Suppressor macrophage treated with lipopolysaccharide for 4 hours (primary cell): ENCODE data around the gene MDM2.

Experiments
- DNase-seq: peaks from one replicate; pipeline ENCODE4 v3.0.0-alpha.2; 2020

Gene MDM2

DNA sequence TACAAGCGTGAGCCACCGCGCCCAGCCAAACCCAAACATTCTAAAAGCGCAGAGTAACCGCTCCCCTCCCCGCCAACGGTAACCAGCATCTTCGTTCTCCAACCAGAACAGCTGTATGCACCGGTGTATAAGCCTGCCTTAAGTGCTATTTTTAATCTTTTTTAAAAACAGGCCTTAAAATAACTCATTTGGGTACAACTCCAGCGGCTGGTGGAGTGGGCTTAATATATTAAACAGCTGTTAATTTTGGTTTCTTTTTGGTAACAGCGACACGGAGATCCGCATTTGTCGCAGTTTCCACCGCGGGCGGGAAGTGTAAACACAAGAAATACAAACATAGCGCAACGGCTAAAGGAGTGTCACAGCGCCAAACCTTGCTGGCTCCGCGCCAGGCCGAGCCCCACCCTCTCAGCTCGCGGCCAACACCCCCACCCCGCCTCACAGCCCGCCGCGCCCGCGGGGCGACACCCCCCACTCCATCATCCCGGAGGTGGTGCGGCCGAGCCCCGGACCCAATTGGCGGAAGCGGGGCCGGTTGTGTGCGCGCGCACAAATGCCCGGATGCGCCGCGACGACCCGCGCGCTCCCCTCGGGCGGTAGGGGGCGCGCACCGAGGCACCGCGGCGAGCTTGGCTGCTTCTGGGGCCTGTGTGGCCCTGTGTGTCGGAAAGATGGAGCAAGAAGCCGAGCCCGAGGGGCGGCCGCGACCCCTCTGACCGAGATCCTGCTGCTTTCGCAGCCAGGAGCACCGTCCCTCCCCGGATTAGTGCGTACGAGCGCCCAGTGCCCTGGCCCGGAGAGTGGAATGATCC lies at the start of gene MDM2:
TSS of gene MDM2 (plus strand) at position 602 of the 812 bp plus-strand sequence. CDS start 301 bp downstream, outside the sequence.
- DNase-seq, result peak; percentile 97

GRCh38 chr12:68759852-68760251 lies 48.1 kb upstream of the MDM2 start:
- no peak for DNase-seq

DNA sequence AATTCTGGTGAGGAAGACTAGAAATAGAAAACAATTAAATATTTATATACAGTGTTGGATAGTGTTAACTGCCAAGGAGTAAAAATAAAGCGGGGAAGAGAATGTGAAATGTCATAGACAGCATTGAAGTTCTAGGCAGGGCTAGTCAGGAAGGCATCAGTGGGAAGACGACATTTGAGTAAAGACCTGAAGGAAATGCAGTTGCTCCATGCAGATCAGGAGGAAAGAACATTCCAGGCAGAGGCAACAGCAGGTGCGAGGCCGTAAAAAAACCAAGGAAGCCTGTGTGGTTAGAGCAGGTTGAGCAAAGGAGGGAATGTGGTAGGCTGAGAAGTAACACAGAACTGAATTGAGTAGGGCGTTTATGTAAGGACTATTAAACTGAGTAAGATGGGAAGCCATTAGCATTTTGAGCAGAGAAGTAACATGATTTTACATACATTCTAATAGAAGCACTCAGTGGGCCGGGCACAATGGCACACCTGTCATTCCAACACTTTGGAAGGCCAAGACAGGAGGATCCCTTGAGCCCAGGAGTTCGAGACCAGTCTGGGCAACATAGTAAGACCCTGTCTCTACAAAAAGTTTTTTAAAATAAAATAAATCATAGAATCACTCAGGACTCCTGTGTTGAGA lies 47.1 kb upstream of the MDM2 start:
- DNase-seq, result no peak

- no peak for DNase-seq
Measured at GRCh38 chr12:68761442-68761812, 46.5 kb upstream of the MDM2 start.

DNA sequence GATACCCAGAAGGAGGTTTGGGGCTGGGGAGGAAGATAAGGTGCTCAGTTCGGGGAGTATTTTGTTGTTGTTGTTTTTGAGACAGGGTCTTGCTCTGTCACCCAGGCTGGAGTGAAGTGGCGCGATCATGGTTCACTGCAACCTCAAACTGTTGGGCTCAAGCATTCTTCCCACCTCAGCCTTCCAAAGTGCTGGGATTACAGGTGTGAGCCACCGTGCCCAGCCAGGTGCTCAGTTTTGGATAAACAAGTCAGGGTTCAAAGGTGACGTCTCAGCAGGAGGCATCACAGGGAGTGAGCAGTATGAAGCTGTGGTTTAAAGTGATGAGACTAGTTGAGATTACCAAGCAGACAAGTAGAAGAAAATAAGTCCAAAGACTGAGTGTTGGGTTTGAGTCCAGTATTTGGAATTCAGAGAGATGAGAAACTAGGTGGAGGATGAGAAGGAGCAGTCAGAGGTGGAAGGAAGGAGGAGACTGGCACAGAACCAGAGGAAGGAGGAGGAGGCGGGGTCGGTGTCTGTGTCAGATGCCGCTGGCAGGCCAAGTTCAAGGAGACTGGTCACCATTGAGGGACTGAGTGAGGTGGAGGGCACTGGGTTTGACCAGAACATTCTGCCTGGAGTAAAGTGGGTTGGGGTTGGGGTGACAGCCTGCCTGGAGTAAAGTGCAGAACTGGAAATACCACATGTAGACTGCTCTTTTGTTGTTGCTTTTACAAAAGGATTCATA lies 45.9 kb upstream of the MDM2 start:
- no peak for DNase-seq

GRCh38 chr12:68762691-68763090 lies 45.3 kb upstream of the MDM2 start:
- no peak for DNase-seq

DNA sequence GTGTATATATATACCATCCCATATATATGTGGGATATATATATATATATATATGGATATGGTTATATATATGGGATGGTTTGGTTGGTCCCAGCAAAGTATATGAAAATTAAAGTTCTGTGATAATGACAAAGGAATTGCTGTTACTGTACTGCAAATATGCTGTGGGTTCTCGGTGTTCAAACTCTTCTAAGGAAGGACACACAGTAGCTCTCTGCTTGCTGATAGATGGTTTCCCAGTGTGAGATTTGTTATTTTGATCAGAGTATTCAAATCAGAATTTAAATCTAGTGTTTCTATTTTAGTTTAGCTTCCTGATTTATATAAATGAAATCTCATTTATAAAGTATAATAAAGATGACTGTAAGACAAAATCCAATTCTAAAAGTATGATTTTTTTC lies 42.3 kb upstream of the MDM2 start:
- no peak for DNase-seq

DNA sequence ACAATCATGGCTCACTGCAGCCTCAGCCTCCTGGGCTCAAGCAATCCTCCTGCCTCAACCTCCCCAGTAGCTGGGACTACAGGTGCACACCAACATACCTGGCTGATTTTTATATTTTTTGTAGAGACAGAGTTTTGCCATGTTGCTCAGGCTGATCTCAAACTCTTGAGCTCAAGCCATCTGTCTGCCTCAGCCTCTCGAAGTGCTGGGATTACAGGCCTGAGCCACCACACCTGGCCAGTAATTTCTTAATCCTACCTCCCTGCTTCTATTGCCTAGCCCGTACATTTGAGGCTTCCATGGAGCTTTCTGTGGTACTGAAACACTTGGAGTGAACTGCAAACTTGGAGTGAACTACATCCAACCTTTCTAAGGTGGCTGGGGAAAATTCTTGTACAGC lies 41.3 kb upstream of the MDM2 start:
- DNase-seq, result no peak

DNA sequence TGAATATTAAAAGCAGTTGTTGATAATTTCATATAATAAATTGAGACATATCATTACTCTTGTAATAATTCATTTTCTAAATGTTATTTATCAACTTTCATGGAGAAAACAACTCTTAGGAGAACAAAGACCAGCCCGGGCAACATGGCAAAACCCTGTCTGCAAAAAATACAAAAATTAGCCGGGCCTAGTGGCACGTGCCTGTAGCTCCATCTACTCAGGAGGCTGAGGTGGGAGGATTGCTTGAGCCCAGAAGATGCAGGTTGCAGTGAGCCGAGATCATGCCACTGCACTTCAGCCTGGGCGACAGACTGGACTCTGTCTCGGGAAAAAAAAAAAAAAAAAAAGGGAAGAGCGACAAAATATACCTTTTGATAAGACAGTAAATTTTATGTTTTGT lies 40.8 kb upstream of the MDM2 start:
- DNase-seq, result no peak

GRCh38 chr12:68768431-68768939 lies 39.5 kb upstream of the MDM2 start:
- DNase-seq, result no peak

DNA sequence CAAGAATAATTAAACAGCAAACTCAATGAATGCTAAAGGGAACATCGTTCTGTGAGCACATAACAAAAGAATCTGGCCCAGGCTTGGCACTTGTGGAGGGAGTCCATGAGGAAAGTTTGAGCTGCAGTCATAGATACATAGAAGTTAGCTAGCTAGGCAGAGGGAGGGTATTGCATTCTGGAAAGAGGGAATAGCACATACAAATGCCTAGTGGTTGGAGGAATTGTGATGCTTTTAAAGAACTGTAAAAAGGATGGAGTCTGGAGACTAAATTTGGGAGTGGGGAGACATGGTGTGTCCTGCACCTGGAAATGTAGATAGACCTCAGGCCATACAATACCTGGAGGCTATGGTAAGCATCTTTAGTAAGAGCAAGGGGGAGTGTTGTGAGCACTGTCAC lies 38.0 kb upstream of the MDM2 start:
- no peak for DNase-seq

DNA sequence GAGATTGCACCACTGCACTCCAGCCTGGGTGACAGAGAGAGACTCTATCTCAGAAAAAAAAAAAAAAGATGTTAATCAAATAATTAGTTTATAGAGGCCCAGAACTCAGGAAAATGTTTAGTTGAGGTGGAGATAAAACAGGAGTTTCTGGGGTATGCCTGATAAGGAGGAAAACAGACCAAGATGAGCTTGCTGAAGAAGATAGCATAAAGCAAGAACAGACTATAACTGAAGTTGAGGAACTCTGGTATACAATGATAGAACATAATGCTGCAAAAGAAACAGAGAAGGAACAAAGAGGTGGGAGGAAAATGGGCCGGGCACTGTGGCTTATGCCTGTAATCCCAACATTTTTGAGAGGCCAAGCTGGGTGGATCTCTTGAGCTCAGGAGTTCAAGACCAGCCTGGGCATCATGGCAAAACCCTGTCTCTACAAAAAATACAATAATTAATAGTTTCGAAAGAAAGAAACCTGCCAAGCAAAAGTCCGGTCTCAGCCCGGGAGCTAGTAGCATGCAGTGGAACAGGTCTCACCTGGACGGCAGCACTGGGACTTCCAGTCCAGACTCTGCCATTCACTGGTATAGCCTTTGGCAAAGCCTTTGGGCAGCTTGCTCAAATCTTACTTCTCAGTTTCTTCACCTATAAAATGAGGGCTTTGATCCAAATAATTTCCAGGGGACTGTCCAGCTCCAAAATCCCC lies 36.6 kb upstream of the MDM2 start:
- no peak for DNase-seq

DNA sequence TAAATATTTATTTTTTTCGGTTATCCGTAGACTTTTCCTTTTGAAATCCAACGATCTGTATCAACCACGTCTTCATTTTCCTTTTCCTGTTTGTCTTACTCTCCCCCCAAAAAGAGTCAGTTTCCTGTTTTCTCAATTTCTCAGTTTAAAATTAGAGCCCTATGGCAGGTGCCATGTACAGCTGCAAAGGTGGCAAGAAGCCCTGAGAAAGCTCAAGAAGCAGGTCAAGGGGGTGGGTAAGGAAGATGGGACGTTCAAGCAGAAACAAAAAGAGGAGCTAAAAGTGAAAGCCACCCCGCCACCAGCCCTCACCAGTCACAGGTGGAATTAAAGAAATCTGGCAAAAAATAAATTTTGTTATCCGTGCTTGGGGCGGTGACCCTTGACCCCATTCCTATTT lies 35.3 kb upstream of the MDM2 start:
- DNase-seq, result no peak

DNA sequence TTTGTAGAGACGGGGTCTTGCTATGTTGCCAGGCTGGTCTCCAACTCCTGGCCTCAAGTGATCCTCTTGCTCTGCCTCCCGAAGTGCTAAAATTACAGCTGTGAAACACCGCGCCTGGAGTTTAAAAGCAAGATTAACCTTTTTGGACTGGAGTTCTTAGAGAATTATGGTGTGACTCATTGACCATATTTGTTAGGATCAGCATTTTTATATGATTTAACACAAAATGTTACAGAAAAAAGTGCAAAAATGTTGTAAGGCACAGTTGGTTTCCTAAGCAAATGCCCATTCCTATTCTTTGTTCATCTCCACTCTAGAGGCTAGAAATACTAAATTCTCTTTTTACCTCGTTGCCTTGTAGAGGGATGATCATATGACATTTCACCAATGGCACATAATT lies 34.4 kb upstream of the MDM2 start:
- no peak for DNase-seq

DNA sequence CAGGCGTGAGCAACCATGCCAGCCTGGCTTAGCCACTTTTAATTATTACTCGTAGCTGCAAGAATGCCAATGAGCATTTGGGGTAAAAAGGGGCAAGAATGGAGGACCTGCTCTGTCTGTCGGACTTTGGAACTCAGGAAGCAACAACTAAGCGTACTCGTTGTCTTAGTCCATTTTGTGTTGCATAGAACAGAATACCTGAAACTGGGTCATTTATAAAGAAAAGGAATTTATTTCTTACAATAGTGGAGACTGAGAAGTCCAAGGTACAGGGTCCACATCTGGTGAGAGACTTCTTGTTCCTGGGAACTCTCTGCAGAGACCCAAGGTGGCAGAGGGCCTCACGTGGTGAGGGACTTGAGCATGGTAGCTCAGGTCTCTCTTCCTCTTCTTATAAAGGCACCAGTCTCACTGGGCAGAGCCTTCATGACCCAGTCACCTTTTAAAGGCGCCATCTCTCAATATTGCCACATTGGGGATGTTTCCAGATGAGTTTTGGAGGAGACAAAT lies 32.8 kb upstream of the MDM2 start:
- no peak for DNase-seq

- DNase-seq, result no peak
Measured at GRCh38 chr12:68776976-68777610, 30.9 kb upstream of the MDM2 start.

DNA sequence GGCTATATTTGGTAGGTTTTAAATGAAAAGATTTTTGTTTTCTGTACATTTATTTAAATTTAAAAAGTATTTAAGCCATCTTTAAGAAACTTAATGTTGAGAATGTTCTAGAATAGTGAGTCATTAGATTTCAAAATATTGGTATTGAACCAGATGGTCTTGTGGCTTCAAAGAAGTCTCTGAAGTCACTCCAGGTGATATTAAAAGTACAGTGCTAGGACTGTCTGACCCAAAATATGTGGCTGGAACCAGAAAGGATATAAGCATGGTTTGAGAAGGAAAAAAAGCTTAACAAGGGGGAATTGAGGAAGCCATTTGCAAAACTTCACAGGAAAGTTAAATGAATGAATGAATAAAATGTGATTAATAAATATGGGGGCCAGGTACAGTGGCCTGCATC lies 28.7 kb upstream of the MDM2 start:
- no peak for DNase-seq

- DNase-seq, result no peak
Measured at GRCh38 chr12:68780731-68781130, 27.2 kb upstream of the MDM2 start.

GRCh38 chr12:68781728-68782127 lies 26.2 kb upstream of the MDM2 start:
- DNase-seq, result no peak

GRCh38 chr12:68784015-68784414 lies 24.0 kb upstream of the MDM2 start:
- peak; percentile 85 for DNase-seq

DNA sequence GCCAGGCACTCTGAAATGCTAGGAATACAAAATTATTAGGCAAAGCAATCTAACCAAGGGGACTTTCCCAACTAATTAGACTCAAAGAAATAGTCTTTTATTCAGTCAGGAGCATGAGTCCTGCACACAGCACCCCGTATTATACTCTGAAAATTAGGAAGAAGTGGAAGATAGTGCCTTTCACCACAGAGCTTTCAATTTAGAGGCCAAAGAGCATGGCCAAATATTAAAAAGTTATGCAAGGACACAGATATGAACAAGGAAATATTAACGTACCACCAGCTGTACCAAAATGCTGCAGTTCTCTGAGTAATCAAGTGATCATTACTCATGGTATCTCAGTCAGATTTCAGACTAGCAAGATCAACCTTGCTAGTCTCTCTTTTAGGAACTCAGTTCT lies 22.6 kb upstream of the MDM2 start:
- peak; percentile 88 for DNase-seq

GRCh38 chr12:68785823-68786222 lies 22.2 kb upstream of the MDM2 start:
- no peak for DNase-seq
